Type B pancreatic cell (in vitro differentiated cells): ENCODE measurements around the gene SNCAIP. TPM values are rescaled to one million over a fixed set of nuclear protein-coding genes. Genes with fewer than 3 reads are reported as not detected.
"Not testable (repeated sequence)": the region's sequence is repeated elsewhere in the genome, so short reads cannot be mapped to it uniquely, and the experiment has no call there.

Experiments used
- DNase-seq: peaks from one replicate; pipeline ENCODE4 v3.0.0; 2021; ENCODE audit warnings: mixed read lengths; ENCODE audit not compliant: unreplicated experiment; ENCODE audit errors: extremely low spot score
- H3K27ac Mint-ChIP-seq: 2 replicates; pipeline ENCODE4 v1.8.0; 2021; ENCODE audit warnings: mild to moderate bottlenecking, mixed read lengths
- H3K27me3 Mint-ChIP-seq: 2 replicates; pipeline ENCODE4 v1.8.0; 2021; ENCODE audit warnings: mixed read lengths
- H3K36me3 Mint-ChIP-seq: 2 replicates; pipeline ENCODE4 v1.8.0; 2021; ENCODE audit warnings: mixed read lengths
- H3K4me1 Mint-ChIP-seq: one replicate; pipeline ENCODE4 v1.8.0; 2021; ENCODE audit warnings: mixed read lengths; ENCODE audit not compliant: unreplicated experiment
- H3K4me3 Mint-ChIP-seq: 2 replicates; pipeline ENCODE4 v1.8.0; 2021; ENCODE audit warnings: mild to moderate bottlenecking, mixed read lengths
- H3K9me3 Mint-ChIP-seq: 2 replicates; pipeline ENCODE4 v1.8.0; 2021; ENCODE audit warnings: mixed read lengths
- CTCF ChIP-seq: fragments of 200-600 bp; sonication (generic); conservative IDR thresholded peaks from 2 replicates; pipeline ENCODE4 v1.5.0; 2021; ENCODE audit warnings: antibody characterized with exemption, mild to moderate bottlenecking
- total RNA-seq: library from RNA; stranded (reverse); gene quantifications from 2 replicates; pipeline ENCODE4 v1.2.1, GENCODE V29; 2021; ENCODE audit warnings: low replicate concordance

SNCAIP gene
- total RNA-seq, 1 donor from 2014 or later: 31.6 TPM

- no peak for DNase-seq
- H3K4me3 Mint-ChIP-seq: no peak overlapping the region
- H3K36me3 Mint-ChIP-seq: peaks cover 4% of the 10 kb centered on the region
- H3K27me3 Mint-ChIP-seq: no peaks in the 10 kb centered on the region
- H3K4me1 Mint-ChIP-seq: peaks cover 7% of the 10 kb centered on the region
- no peak overlapping the region for H3K27ac Mint-ChIP-seq
- TF ChIP-seq CTCF: no peak
- H3K9me3 Mint-ChIP-seq: no peaks in the 10 kb centered on the region
These were observed 63.8 kb downstream of the SNCAIP start for GRCh38 chr5:122375801-122376200.

GRCh38 chr5:122376250-122376649 lies 64.2 kb downstream of the SNCAIP start:
- TF ChIP-seq CTCF: no peak
- Mint-ChIP-seq H3K9me3 (no peaks in the 10 kb centered on the region), H3K4me3 (no peak overlapping the region), H3K36me3 (peaks cover 4% of the 10 kb centered on the region), H3K4me1 (peaks cover 7% of the 10 kb centered on the region), H3K27me3 (no peaks in the 10 kb centered on the region), H3K27ac (no peak overlapping the region)
- DNase-seq: no peak

- TF ChIP-seq CTCF: no peak
- no peak overlapping the region for H3K4me3 Mint-ChIP-seq
- H3K9me3 Mint-ChIP-seq: no peaks in the 10 kb centered on the region
- DNase-seq: no peak
- no peak overlapping the region for H3K27ac Mint-ChIP-seq
- peaks cover 7% of the 10 kb centered on the region for H3K4me1 Mint-ChIP-seq
- peaks cover 4% of the 10 kb centered on the region for H3K36me3 Mint-ChIP-seq
- no peaks in the 10 kb centered on the region for H3K27me3 Mint-ChIP-seq
These were observed 65.0 kb downstream of the SNCAIP start for GRCh38 chr5:122377026-122377425.

GRCh38 chr5:122382938-122383337 lies 70.9 kb downstream of the SNCAIP start:
- H3K27me3 Mint-ChIP-seq, H3K9me3 Mint-ChIP-seq, H3K4me1 Mint-ChIP-seq, DNase-seq, H3K4me3 Mint-ChIP-seq, H3K27ac Mint-ChIP-seq: not testable (repeated sequence)
- peaks cover 12% of the 10 kb centered on the region for H3K36me3 Mint-ChIP-seq

- Mint-ChIP-seq H3K4me1 (peaks cover 7% of the 10 kb centered on the region), H3K27me3 (no peaks in the 10 kb centered on the region), H3K27ac (no peak overlapping the region), H3K9me3 (no peaks in the 10 kb centered on the region), H3K4me3 (no peak overlapping the region), H3K36me3 (peaks cover 15% of the 10 kb centered on the region)
- no peak for DNase-seq
- no peak for TF ChIP-seq CTCF
These were observed 72.8 kb downstream of the SNCAIP start for GRCh38 chr5:122384739-122385235.

- H3K9me3 Mint-ChIP-seq: no peaks in the 10 kb centered on the region
- no peak overlapping the region for H3K4me3 Mint-ChIP-seq
- DNase-seq: no peak
- peaks cover 15% of the 10 kb centered on the region for H3K36me3 Mint-ChIP-seq
- H3K27me3 Mint-ChIP-seq: no peaks in the 10 kb centered on the region
- TF ChIP-seq CTCF: no peak
- no peak overlapping the region for H3K27ac Mint-ChIP-seq
- H3K4me1 Mint-ChIP-seq: peaks cover 12% of the 10 kb centered on the region
These were observed 73.2 kb downstream of the SNCAIP start for GRCh38 chr5:122385286-122385685.
